Muscle of leg (tissue), 9 donors: Measurements from ENCODE around the gene CRYM. TPM values are rescaled to one million over a fixed set of nuclear protein-coding genes. Genes with fewer than 3 reads are reported as not detected.

ENCODE experiments used
- polyA plus RNA-seq, 8 donors: library from polyadenylated mRNA; unstranded; fragments of 120-200 nt; gene quantifications; one replicate each; pipeline versions ENCODE4 v1.2.1 to v1.2.3, GENCODE V29; 2013; ENCODE audit warnings: inconsistent platforms in 1 of 8, low replicate concordance in 1 of 8; ENCODE audit not compliant: insufficient read length in 8 of 8, insufficient read depth in 1 of 8
- total RNA-seq: library from RNA; stranded (reverse); fragments of 120-200 nt; gene quantifications from one replicate; pipeline ENCODE4 v1.2.4, GENCODE V29; 2013

CRYM gene
- total and polyA plus RNA-seq, 9 donors, result 0.13 to 0.48 (median 0.30) TPM; not detected in 2

Other genes with a start within 250 kb of the CRYM start
- gene DNAH3, start 127.4 kb downstream of the CRYM start, total RNA-seq, result 0.13 TPM
- gene DNAH3, start 127.4 kb downstream of the CRYM start, polyA plus RNA-seq, result under 1 TPM in 7 of 8 donors, not detected in 1; 0.11 to 0.52 (median 0.22) TPM
- 30.1 TPM for gene LDAF1, start 119.6 kb downstream of the CRYM start, total RNA-seq
- gene LDAF1, start 119.6 kb downstream of the CRYM start, polyA plus RNA-seq, result 10 to 100 TPM; 28.0 to 38.8 (median 31.8) TPM
- 0.09 TPM for gene ZP2, start 66.7 kb downstream of the CRYM start, total RNA-seq
- under 1 TPM; 0.07 to 0.43 (median 0.31) TPM for gene ZP2, start 66.7 kb downstream of the CRYM start, polyA plus RNA-seq
- gene ANKS4B, start 44.6 kb downstream of the CRYM start, total RNA-seq, result not detected
- 1 to 10 TPM in 1 of 8 donors, under 1 TPM in 5, not detected in 2; 0.04 to 1.6 (median 0.05) TPM for gene ANKS4B, start 44.6 kb downstream of the CRYM start, polyA plus RNA-seq